CD4-positive, alpha-beta T cell treated with Interleukin-17A for 1 hour (primary cell): ENCODE data around the gene RNF224.
A peak's percentile ranks its signal among the peaks of the same experiment; 100 is the strongest.
"Not testable (repeated sequence)": the region's sequence is repeated elsewhere in the genome, so short reads cannot be mapped to it uniquely, and the experiment has no call there.

ENCODE experiments used
- DNase-seq: peaks from one replicate; pipeline ENCODE4 v3.0.0-alpha.2; 2020

The RNF224 gene

DNA sequence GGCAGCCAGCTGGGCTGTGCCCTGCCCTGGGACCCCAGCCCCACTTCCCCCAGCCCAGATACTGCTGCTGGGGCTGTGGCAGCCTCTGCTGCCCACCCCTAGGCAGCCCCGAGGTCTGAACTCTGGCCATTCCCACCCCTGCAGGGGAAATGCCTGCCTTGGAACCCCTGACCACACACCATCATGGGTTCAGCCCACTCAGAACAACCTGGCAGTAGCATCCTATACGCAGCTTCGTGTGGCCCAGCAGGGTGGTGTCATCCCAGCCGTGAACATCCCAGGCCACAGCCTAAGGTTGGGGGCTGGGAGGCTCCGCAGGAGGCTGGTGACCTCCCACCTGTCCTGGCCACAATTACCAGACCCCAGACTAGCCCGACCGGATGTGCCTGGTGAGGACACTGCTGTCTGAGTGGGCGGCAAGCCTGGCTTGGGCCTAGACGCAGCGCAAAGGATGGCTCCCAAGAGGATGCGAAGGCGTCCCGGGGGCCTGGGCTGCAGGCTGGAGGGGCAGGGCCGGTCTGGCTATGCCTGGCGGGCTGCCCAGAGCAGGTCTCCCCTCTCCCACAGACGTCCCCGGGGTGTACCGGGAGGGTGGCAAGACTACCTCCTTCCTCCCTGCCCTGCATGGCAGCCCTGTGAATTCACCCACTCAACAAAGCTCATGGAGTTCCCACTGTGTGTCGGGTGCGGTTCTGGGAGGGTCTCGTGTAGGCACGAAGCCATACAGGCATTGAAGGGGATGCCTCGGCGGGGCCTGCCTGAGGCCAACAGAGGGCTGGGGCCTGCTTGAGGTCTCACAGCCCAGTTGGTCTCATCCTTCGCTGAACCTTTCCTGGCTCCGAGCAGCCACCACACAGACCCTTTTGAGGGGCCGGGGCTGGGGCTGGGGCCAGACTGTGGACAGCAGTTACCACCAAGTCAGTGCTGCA, 1.9 kb downstream of the RNF224 start:
- no peak for DNase-seq

GRCh38 chr9:137229903-137230704, 2.8 kb downstream of the RNF224 start:
- no peak for DNase-seq

DNA sequence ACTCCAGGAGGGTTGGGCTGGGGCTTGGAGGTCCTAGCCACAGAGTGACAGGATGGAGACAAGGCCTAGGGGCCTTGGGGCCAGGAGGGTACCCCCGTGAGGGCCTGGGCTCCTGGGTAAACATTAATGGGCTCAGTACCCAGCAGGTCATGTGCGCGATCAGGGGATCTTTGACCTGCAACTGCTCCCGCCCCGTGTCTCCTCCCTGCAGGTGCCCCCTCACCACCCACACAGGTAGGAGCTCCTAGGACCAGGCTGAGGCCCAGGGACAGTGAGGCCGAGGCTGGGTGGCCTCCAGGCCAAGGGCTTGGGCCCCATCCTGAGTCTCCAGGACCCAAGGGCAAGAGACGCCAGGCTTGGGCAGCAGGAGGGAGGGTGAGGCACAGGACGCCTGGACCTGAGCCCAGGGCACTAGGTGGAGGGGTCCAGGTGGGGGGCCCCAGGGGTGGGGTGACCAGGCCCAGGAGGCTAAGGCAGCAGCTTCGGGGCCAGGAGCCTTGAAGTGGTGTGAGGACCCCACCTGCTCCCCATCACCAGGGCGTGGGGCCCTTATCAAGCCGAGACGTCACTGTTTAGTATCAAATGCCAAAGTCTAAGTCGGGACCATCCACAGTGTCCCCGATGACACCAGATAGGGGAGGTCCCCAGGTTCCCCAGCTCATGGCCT, 3.5 kb downstream of the RNF224 start, which contains the start of gene SLC34A3:
Gene SLC34A3, plus strand, starts transcription at position 197 of the 667 bp plus-strand sequence. CDS start 802 bp downstream, outside the sequence.
- DNase-seq: no peak

DNA sequence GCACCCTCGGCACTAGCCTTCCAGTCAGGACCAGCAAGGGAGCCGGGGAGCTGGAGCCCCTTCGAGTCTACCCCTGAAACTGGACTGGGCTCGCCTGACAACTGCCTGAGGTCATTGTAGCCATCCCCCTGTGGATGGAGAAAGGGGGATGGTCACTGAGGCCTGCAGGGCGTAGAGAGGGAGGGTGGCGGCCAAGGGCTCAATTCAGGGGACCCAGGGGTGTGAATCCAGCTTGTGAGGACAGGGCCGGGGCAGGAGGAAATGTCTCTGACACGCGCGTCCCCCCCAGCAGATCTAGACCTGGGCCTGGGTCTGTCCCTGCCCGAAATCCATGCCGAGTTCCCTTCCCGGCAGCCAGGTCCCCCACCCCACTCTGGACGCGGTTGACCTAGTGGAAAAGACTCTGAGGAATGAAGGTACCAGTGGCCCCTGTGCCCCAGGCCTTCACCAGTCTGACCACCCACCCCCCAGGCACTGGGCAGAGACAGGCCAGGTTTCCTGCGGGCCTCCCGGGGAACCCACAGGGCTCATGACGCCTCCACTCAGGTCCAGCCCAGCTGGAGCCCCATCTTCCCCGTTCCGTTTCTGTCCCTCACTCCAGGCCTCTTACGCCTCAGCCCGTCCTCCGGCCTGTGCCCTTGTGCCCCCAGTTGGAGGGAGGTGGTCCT, 4.2 kb downstream of the RNF224 start:
- no peak for DNase-seq

DNA sequence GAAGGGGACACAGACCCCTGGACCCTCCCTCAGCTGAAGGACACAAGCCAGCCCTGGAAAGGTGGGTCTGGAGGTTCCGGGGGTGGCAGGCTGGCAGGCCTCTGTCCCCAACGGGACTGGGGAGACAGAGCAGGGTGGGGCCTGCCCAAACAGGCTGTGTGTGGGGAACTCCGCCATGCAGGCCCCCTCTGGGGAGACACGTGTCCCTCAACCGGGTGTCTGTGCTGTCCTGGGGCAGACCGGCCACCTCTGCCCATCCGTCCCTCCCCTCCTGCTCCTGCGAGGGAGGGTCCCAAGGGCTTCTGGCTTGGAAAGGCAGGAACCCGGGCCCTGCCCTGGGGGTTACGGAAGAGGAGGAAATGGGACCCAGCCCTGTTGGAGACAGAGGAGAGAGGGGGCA, 4.8 kb downstream of the RNF224 start:
- DNase-seq: no peak

- no peak for DNase-seq
These were observed 5.2 kb downstream of the RNF224 start for GRCh38 chr9:137232510-137232909.

GRCh38 chr9:137233143-137233980, 6.1 kb downstream of the RNF224 start:
- DNase-seq: no peak

DNA sequence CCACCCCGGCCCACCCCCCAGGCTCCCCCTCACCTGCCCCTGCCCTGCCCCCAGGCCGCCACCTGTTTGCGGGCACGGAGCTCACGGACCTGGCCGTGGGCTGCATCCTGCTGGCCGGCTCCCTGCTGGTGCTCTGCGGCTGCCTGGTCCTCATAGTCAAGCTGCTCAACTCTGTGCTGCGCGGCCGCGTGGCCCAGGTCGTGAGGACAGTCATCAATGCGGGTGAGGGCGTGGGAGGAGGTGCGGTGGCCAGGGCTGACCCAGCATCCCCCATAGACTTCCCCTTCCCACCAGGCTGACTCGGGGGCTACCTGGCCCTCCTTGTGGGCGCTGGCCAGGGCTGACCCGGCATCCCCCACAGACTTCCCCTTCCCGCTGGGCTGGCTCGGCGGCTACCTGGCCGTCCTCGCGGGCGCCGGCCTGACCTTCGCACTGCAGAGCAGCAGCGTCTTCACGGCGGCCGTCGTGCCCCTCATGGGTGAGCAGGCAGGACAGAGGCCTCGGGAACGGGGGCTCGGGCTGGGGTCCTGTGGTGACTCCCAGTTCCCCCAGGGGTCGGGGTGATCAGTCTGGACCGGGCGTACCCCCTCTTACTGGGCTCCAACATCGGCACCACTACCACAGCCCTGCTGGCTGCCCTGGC, 6.9 kb downstream of the RNF224 start:
- no peak for DNase-seq

DNA sequence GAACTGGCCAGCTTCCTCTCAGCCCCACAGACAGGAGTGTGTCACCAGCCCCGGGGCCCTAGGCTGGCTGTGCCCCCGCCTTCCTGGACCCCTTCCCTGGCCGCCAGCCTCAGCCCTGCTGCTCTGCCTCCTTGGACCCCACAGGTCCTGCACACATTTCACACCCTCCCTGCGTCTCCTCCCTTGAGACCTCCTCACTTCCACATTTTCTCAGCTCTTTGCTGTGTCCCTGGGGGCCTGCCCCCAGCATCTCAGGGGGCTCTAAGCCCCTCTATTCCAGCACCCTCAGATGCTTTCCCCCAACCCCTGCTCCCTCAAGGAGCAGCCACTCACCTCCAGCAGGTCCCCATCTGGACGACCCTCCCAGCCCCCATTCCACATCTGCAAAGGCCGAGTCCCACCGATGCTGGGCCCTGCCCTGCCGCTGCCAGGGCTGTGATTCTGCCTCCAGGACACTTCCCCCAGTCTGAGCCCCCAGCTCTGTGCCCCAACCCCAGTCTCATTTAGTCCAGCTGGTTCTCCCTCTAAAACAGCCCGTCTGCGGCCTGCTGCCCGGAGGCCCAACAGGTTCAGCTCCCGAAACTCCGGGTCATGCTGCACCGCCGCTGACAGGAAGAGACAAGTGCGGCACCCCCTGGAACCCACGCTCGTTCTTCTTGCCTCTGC, 7.6 kb downstream of the RNF224 start:
- DNase-seq: no peak

GRCh38 chr9:137235424-137236237, 8.3 kb downstream of the RNF224 start:
- DNase-seq: no peak

DNA sequence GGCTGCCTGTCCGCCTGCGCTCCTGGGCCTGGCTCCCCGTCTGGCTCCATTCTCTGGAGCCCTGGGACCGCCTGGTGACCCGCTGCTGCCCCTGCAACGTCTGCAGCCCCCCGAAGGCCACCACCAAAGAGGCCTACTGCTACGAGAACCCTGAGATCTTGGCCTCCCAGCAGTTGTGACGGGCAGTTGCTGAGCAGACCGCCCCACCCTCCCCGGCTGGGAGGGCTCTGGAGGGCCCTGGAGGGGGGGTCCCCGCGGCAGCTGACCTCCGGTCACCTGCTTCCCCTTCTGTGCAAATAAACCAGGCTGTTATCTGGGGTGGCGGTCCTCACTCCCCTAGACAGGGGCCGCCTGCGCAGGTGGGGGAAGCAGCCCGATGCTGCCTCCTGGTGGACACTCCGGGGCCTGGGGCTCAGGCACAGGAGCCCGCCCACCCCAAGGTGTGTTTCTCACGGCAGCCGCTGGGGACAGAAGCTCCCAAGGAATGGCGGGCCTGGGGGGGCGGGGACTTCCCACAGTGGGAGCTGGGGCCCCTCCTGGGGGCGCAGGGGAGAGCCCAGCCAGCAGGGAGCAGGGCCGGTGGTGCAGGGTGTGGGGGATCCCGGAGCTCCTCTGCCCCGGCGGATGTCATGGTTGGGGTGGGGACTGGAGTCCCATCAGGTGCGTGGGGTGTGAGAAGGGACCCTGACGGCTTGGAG, 9.1 kb downstream of the RNF224 start:
- peak; percentile 91 for DNase-seq

- no peak for DNase-seq
These were observed 9.7 kb downstream of the RNF224 start for GRCh38 chr9:137236936-137237421.

DNA sequence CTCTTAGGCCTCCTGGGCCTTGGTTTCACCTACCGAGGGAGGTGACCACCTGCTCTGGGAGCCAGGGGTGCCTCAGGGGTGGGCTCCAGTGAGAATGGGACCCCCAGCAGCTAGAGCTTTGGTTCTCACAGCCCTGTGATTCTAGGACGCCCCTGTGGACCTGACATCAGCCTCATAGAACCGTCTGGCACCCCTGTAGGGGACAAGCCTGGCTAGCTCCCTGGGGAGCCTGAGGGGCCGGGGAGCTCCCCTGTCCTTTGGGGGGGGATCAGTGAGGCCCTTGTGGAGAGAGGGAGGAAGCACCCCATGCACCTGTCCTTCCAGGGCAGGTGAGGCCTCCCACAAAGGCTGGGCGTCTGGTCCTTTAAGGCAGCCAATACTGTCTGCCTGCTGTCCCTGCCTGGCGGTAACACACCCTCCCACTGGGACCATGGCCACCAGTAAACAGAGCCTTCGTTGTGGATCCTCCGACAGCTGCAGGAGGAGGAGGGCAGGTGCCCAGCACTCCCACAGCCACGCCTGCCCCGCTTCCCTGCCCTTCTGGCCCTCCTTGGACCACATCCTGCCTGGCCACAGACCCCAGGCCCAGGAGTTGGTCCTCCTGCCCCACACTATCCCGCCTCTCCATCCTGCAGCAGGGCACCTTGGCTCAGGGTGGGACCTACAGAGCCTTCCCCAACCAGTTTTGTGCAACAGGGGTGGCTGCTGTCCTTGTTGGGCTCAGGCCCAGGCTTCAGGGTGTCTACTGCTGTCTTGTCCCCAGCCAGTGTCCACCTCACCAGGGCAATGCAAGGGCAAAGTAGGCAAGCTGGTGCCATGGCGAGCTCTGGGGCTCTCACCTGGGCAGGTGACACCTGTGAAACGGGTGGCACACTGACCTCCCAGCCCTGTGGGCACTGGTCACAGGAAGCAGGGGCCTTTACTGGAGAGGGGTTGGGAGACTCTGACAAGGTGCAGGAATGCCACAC, 10.7 kb downstream of the RNF224 start:
- DNase-seq: no peak

- not testable (repeated sequence) for DNase-seq
These were observed 12.4 kb downstream of the RNF224 start for GRCh38 chr9:137239541-137240200.

- peak; percentile 78 for DNase-seq
These were observed 13.1 kb downstream of the RNF224 start for GRCh38 chr9:137240318-137240840.

DNA sequence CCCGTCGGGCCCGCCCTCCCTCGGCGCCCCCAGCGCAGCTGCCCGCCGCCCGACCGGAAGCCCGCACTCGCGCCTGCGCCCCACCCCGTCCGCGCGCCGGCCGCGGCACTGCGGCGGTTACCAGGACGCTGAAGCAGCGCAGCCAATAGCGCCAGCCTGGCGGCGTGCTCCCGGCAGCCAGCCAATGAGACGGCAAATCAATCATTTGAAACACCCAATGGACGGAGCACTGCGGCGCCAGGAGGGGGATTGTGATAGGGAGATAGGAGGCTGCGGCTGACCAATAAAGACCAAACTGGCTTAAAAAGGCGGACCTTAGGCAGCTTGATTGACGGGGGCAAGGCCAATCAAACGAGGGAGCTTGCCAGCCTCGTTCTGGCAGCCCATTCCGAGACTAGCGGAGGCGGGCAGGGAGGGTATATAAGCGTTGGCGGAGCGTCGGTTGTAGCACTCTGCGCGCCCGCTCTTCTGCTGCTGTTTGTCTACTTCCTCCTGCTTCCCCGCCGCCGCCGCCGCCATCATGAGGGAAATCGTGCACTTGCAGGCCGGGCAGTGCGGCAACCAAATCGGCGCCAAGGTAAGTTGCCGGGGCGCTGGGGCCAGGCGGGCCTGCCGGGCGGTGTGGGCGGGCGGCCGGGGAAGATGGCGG, 13.7 kb downstream of the RNF224 start, which contains the start of gene TUBB4B:
Gene TUBB4B, plus strand, starts transcription at position 447 of the 649 bp plus-strand sequence. Its CDS starts 74 bp downstream, at position 521.
- peak; percentile 100 for DNase-seq
